Fibroblast of the aortic adventitia (primary cell): Measurements from ENCODE around the gene MPHOSPH10. TPM values are rescaled to one million over a fixed set of nuclear protein-coding genes. Genes with fewer than 3 reads are reported as not detected.

Experiments
- DNase-seq: peaks from one replicate; pipeline ENCODE4 v3.0.0-alpha.2; 2010; ENCODE audit warnings: low read depth
- H3K4me3 ChIP-seq: 2 replicates; pipeline ENCODE4 v1.5.1; 2011; ENCODE audit warnings: low read depth, mild to moderate bottlenecking, control low read depth, low read length, moderate library complexity
- small RNA-seq: library from RNA; depleted of rRNA; stranded (forward); fragments of <200 nt; gene quantifications from one replicate; pipeline ENCODE3, GENCODE V24; 2012
- total RNA-seq: library from RNA; depleted of rRNA; stranded (reverse); fragments of >200 nt; gene quantifications from 2 replicates; pipeline ENCODE4 v1.2.3, GENCODE V29; 2012; ENCODE audit warnings: low replicate concordance
- TF ChIP-seq, protein P1 (sequence below): IDR thresholded peaks from 2 replicates; pipeline ENCODE4 v1.5.1; 2011; ENCODE audit warnings: mild to moderate bottlenecking, low read length, control low read depth, inconsistent platforms; ENCODE audit not compliant: insufficient read depth

The MPHOSPH10 gene
- total RNA-seq, 1 donor: 23.4 TPM

DNA sequence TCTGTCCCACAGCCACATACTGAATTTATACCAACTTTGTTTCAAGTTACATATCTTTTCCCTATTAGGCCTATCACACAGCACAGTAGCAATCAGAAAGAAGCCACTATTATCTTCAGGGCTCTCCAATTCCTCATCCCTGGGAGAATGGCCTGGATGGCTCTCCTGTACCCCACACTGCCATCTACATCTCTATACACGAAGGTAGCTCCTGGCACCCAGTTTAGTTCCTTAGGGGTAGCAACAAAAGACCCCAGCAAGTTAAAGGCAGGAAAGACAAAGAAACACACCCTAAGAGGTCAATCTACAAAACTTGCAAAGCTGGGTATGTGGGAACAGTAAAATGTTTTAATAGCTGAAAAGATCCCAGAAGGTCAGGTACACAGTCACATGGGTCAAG lies 56.5 kb downstream of the MPHOSPH10 start:
- TF ChIP-seq, protein P1, sequence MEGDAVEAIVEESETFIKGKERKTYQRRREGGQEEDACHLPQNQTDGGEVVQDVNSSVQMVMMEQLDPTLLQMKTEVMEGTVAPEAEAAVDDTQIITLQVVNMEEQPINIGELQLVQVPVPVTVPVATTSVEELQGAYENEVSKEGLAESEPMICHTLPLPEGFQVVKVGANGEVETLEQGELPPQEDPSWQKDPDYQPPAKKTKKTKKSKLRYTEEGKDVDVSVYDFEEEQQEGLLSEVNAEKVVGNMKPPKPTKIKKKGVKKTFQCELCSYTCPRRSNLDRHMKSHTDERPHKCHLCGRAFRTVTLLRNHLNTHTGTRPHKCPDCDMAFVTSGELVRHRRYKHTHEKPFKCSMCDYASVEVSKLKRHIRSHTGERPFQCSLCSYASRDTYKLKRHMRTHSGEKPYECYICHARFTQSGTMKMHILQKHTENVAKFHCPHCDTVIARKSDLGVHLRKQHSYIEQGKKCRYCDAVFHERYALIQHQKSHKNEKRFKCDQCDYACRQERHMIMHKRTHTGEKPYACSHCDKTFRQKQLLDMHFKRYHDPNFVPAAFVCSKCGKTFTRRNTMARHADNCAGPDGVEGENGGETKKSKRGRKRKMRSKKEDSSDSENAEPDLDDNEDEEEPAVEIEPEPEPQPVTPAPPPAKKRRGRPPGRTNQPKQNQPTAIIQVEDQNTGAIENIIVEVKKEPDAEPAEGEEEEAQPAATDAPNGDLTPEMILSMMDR: no peak
- no peak overlapping the region for H3K4me3 ChIP-seq
- no peak for DNase-seq

DNA sequence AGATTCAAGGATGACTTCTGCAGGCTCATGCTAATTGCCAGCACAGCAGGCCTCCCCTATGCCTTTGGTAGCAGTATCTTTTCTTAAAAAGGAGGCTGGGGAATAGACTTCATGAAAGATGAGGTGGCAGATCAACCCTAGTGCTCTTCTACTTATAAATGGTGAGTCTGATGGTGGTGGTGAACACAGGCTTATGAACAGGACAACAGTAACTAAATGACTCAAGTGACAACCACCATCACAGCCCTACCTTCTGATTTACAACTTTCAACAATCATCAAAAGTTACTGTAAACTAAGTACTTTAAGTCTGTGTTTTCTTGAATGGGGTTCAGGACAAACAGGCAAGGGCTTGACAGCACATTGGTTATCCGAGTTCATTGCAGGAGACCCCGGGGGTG lies 57.2 kb downstream of the MPHOSPH10 start:
- DNase-seq: no peak
- no peak overlapping the region for H3K4me3 ChIP-seq
- TF ChIP-seq, protein P1: no peak

DNA sequence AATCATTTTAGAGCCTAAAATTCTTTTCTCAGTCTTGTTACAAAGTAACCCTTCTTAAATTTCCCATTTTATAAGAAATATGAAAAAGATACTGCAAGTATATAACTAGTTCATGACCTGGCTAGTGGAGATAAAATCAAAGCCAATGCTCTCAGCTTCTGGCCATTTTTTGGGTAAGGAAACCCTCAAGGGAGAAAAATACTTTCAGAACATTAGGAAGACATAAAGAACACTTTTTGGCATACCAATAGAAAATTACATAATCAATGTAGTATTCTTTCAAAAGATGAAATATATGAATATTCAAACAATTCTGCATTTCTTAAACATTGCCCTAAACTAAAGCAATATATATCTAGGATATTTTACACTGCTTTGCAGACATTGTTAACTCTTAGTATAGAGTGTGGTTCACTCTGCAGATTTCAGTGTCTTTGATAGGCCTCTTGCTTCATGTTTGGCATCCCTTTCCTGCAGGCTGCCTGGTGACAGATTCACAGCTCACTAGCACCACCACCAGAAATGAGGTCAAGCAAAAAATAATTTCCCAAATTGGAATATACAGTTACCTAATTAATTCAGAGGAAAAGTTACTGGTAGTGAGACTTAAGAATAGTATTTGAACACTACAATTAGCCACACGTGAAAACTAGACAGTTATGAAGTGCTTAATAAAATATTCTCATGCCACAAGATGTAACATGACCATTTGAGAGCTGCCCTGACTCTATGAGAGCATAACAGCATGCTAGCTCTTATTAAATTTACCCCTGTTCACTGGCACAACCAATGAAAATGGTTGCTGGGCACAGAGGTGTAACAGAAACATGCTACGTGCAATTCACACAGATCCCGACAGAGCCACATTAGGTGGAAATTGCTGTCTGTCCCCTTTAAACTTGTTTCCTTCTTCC lies 60.5 kb downstream of the MPHOSPH10 start:
- TF ChIP-seq, protein P1: peak; percentile 38
- no peak overlapping the region for H3K4me3 ChIP-seq
- peak; percentile 44 for DNase-seq

DNA sequence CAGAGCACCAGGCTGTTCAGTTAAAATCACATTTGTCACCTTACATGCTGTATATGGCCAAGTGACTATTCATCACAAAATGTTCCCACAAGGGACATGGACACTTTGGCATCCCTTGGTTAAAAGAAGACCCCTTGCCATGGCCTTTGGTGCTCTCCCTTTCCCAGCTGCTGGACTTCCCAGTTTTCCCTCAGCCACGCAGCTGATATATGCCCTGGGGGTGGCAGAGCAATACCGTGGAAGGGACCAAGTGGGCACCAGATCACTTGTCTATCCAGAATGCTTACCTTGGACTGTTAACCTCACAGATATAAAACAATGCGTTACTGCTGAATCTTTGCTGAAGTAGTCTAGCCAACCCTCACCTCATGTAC lies 61.1 kb downstream of the MPHOSPH10 start:
- no peak for DNase-seq
- TF ChIP-seq, protein P1: no peak
- H3K4me3 ChIP-seq: no peak overlapping the region

Small RNA genes within 50 kb of the gene (small RNA-seq; reads per million reads assigned to genes)
- not detected for gene AC007881.1

Other genes with a start within 250 kb of the MPHOSPH10 start
- 0.82 and 1.4 TPM in 2 replicates for gene VAX2, start 230.1 kb upstream of the MPHOSPH10 start, total RNA-seq
- gene ATP6V1B1, start 194.7 kb upstream of the MPHOSPH10 start, total RNA-seq: 0.09 and 0.57 TPM in 2 replicates
- gene ANKRD53, start 152.0 kb upstream of the MPHOSPH10 start, total RNA-seq: 1.1 and 6.5 TPM in 2 replicates
- 11.8 and 44.2 TPM in 2 replicates for gene TEX261, start 135.8 kb upstream of the MPHOSPH10 start, total RNA-seq
- gene NAGK, start 62.0 kb upstream of the MPHOSPH10 start, total RNA-seq: 58.1 and 63.0 TPM in 2 replicates
- gene MCEE, start 405 bp upstream of the MPHOSPH10 start, total RNA-seq: 8.0 and 18.8 TPM in 2 replicates
- gene PAIP2B, start 96.5 kb downstream of the MPHOSPH10 start, total RNA-seq: 0.27 and 1.6 TPM in 2 replicates
- gene ZNF638, start 201.1 kb downstream of the MPHOSPH10 start, total RNA-seq: 123 and 280 TPM in 2 replicates